ENCODE data around the gene YY1.
A peak's percentile ranks its signal among the peaks of the same experiment; 100 is the strongest.
"Not testable (repeated sequence)": the region's sequence is repeated elsewhere in the genome, so short reads cannot be mapped to it uniquely, and the experiment has no call there.

The YY1 gene

DNA sequence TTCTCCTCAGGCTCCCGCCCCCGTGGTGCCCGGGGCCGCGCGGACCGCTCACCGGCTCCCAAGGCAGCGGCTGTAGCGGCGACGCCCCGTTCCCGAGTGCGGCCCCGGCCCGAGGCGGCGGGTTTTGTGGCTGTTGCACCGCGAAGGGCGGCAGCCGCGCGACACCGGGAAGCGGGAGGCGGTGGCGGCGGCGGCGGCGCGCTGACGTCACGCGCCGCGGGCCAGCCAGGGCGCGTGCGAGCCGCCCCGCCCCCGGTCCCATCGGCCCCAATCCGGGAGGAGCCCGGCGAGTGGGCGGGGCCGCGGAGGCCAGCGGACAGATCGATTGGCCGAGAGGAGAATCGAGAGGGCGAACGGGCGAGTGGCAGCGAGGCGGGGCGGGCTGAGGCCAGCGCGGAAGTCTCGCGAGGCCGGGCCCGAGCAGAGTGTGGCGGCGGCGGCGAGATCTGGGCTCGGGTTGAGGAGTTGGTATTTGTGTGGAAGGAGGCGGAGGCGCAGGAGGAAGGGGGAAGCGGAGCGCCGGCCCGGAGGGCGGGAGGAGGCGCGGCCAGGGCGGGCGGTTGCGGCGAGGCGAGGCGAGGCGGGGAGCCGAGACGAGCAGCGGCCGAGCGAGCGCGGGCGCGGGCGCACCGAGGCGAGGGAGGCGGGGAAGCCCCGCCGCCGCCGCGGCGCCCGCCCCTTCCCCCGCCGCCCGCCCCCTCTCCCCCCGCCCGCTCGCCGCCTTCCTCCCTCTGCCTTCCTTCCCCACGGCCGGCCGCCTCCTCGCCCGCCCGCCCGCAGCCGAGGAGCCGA is at the start of gene YY1:
YY1 (plus strand) TSS at position 726 of the 792 bp plus-strand sequence. CDS start 101 bp downstream, outside the sequence.
- peak; percentile 86 for DNase-seq (ENCODE audit: low spot score)

GRCh38 chr14:100190126-100190525 is 48.8 kb upstream of the YY1 start:
- no peak for DNase-seq (ENCODE audit: low spot score)

DNA sequence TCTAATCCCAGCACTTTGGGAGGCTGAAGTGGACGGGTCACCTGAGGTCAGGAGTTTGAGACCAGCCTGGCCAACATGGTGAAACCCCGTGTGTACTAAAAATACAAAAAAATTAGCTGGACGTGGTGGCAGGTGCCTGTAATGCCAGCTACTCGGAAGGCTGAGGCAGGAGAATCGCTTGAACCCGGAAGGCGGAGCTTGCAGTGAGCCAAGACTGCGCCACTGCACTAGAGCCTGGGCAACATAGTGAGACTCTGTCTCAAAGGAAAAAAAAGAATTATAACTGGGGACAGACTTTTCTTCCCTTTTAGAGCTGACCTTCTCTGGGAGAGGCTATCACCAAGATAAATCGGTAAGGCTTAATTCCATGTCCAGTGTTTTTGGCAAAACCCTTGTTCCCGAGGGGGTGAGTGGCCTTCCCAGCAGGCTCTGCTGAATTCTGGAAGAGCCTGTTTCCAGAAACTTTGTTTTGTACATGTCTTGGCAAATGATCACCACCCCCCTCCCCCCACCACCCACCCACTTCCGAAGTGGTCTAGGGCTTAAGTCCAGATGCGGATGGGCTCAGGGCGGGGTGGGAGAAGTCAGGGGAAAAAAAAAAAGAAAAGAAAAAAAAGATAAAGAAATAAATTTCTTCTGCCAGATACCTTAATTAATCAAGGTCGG is 47.2 kb upstream of the YY1 start:
- no peak for DNase-seq (ENCODE audit: low spot score)

GRCh38 chr14:100192250-100192671 is 46.7 kb upstream of the YY1 start:
- no peak for DNase-seq (ENCODE audit: low spot score)

DNA sequence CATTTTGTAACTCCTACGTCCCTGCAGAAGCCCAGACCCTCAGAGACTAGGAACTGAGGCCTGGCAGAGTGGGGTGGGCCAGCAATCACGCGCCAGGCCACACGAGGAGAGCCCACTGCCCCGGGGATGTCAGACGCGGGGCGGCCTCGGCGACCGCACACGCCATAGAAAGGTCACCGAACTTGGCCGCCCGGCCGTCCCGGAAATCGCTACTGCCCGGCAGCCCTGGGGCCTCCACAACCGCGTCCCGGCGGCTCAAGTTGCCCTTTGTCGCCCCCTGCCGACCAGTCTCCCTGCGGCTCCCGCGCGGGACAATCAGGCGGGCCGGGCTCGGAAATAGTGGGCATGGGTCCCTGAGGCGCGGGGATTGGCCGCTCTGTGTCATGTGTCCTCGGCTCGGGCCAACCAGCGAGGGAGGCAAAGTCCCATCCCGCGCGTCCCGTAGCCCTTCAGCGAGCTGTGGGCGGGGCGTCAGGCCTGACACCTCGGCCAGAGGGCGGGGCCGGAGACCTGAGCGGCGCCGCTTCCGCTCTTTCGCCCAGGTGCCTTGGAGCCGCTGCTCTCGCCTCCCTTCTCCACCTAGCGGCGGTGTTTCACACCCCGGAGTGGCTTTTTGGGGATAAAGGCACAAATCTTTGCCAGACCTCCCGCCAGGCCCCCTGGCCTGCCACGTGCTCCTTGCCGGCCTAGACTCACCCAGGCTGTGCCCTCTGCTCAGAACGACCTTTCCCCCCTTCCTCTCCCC is 46.1 kb upstream of the YY1 start:
- peak; percentile 98 for DNase-seq (ENCODE audit: low spot score)

- no peak for DNase-seq (ENCODE audit: low spot score)
These were observed 45.3 kb upstream of the YY1 start for GRCh38 chr14:100193417-100194357.

DNA sequence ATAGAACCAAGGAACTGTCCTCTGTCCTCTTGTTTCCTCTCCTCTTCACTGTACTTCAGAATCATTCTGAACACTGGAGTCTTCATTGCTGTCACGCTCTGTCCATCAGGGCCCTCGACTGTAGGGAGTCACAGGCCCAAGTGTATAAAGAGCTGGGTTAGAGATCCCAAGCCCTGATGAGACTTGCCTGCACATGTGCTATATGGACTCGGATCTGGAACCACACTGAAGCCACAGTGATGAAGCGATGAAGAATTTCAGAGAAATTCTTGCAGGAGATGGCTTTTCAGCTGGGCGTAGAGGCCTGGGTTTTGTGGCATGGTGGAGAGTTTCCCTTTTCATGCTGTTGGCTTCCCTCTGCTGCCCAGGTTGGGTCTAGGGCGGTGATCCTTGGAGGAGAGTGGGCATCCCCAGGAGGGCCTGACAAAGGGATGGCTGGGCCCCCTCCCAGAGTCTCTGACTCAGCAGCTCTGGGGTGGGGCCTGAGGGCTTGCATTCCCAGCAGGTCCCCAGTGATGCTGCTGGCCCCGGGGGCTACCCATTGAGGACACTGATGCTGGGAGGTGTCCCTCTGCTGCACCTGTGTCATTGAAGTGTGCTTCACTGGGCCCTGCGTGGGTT is 39.6 kb upstream of the YY1 start:
- DNase-seq (ENCODE audit: low spot score) = no peak

DNA sequence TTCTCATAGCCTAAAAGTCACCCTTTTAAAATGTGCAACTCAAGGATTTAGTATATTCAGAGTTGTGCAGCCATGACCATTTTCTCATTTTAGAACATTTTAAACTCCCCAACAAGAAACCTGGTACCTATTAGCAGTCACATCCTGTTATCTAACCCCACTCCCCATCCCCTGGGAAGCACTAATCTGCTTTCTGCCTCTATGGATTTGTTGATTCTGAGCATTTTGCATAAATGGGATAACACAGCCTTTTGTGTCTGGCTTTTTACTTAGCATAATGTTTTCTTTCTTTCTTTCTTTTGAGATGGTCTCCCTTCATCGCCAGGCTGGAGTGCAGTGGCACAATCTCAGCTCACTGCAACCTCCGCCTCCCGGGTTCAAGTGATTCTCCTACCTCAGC is 38.6 kb upstream of the YY1 start:
- DNase-seq (ENCODE audit: low spot score) = no peak

- DNase-seq (ENCODE audit: low spot score) = no peak
These were observed 37.2 kb upstream of the YY1 start for GRCh38 chr14:100201701-100202100.

DNA sequence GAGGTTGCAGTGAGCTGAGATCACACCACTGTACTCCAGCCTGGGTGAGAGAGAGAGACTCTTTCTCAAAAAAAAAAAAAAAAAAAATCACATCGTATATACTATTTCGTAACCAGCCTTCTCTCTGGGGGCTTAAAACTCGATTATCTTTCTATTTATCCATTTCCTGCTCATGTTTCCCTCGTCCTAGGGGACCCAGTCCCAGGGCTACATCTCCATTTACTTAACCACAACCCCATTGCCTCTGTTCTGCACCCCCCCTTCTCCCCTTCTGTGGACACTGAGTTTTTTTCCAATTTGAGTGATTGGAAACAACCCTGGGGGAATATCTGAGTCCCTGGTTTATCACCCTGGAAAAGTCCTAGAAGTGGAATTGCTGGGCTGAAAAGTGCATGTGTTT is 36.2 kb upstream of the YY1 start:
- no peak for DNase-seq (ENCODE audit: low spot score)

GRCh38 chr14:100203146-100203545 is 35.8 kb upstream of the YY1 start:
- DNase-seq (ENCODE audit: low spot score) = no peak

DNA sequence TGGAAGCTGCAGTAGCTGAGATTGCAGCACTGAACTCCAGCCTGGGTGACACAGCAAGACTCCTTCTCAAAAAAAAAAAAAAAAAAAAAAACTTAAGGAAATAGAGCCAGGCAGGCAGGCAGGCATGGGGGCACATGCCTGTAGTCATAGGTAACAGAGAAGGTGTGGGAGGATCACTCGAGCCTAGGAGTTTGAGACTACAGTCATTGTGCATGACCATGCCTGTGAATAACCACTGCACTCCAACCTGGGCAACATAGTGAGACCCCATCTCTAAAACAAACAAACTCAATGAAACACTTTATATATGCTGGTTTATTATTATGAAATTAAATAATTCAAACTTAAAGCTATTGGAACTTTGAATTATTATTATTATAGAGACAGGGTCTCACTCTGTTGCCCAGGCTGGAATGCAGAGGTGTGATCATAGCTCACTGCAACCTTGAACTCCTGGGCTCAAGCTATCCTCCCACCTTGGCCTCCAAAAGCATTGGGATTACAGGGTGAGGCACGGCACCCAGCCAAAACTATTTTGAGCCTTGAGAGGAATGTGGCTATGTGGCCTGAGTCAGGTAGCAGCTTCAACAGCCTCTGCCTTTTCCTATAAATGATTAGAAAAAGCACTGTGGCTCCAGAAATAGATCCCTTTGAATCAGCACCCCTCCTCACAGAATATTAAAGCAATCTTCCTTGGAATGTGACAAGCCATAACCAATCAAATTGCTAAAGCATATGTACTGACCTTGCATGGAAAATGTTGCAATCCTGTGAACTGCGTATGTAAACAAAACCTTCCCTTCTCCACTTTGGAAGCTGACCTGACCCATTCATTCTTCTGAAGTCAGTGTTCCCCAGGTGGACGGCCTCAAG is 34.7 kb upstream of the YY1 start:
- peak; percentile 68 for DNase-seq (ENCODE audit: low spot score)

- not testable (repeated sequence) for DNase-seq (ENCODE audit: low spot score)
These were observed 34.1 kb upstream of the YY1 start for GRCh38 chr14:100204835-100205167.

DNA sequence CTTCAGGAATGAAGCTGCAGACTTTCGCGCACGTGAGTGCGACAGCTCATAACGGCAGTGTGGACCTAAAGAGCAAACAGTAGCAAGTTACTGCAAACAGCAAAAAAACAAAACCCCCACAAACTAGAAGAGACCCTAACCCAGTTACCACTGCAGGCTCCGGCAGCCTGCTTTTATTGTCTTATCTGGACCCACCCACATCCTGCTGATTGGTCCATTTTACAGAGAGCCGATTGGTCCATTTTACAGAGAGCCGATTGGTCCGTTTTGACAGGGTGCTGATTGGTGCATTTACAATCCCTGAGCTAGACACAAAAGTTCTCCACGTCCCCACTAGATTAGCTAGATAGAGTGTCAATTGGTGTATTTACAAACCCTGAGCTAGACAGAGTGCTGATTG is 31.4 kb upstream of the YY1 start:
- DNase-seq (ENCODE audit: low spot score) = not testable (repeated sequence)

DNA sequence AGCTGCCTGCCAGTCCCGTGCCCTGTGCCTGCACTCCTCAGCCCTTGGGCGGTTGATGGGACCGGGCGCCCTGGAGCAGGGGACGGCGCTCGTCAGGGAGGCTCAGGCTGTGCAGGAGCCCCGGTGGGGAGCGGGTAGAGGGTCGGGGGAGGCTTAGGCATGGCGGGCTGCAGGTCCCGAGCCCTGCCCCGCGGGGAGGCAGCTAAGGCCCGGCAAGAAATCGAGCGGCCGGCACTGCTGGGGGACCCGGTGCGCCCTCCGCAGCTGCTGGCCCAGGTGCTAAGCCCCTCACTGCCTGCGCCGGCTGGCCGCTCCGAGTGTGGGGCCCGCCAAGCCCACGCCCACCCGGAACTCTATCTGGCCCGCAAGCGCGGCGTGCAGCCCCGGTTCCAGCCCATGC is 30.8 kb upstream of the YY1 start:
- DNase-seq (ENCODE audit: low spot score) = not testable (repeated sequence)

GRCh38 chr14:100211366-100211765 is 27.6 kb upstream of the YY1 start:
- DNase-seq (ENCODE audit: low spot score) = no peak

GRCh38 chr14:100211893-100212292 is 27.1 kb upstream of the YY1 start:
- no peak for DNase-seq (ENCODE audit: low spot score)

DNA sequence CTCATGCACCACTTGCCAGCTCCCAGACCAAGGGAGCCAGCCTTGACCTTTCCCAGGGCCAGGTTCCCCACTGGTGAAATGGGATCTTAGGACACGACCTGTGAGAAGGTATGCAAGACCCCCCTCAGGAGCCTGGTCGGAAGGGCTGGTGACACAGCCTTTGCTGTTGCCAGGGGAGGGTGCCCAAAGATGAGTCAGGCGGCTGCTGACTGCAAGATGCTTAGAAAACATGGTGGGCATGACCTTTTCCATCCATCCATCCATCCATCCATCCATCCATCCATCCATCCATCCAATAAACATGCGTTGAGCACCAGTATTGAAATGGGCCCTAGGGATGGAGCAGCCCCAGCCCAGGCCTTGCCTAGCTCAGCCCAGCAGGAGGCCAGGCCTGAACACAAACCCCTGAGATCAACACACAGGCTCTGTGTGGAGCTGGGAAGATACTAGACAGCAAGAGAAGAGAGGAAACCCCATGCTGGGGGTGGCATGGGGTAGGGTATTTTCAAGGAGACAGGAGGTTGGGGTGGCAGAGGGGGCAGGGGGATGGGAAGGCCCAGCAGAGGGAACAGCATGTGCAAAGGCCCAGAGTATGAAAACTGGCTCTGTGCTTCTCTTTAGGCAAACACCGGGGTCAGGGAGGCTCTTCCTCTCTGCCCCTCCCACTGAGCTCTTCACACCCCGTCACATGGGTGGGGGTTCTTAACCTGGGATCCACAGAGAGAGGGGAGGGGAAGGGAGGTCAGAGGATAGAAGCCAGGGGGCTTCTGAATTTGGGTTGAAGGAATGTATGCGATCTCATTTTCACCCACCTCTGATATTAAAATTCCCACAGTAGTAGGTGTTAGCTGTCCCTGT is 26.2 kb upstream of the YY1 start:
- DNase-seq (ENCODE audit: low spot score) = no peak

DNA sequence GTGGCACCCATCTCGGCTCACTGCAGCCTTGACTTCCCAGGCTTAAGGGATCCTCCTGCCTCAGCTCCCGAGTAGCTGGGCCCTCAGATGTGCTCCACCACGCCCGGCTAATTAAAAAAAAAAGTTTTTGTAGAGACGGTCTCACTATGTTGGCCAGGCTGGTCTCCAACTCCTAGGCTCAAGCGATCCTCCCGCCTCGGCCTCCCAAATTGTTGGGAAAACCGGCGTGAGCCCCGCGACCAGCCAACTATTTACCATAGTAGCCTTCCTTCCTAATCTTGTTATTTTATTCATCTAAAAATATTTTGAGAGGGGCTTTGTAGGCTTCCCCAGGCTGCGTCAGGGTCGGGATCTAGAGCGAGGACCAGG is 25.4 kb upstream of the YY1 start:
- no peak for DNase-seq (ENCODE audit: low spot score)

Data from HuH-7.5 (cell line).